Measurements from ENCODE around the gene PPM1K.
A peak's percentile ranks its signal among the peaks of the same experiment; 100 is the strongest.
"Not testable (repeated sequence)": the region's sequence is repeated elsewhere in the genome, so short reads cannot be mapped to it uniquely, and the experiment has no call there.

Gene PPM1K

DNA sequence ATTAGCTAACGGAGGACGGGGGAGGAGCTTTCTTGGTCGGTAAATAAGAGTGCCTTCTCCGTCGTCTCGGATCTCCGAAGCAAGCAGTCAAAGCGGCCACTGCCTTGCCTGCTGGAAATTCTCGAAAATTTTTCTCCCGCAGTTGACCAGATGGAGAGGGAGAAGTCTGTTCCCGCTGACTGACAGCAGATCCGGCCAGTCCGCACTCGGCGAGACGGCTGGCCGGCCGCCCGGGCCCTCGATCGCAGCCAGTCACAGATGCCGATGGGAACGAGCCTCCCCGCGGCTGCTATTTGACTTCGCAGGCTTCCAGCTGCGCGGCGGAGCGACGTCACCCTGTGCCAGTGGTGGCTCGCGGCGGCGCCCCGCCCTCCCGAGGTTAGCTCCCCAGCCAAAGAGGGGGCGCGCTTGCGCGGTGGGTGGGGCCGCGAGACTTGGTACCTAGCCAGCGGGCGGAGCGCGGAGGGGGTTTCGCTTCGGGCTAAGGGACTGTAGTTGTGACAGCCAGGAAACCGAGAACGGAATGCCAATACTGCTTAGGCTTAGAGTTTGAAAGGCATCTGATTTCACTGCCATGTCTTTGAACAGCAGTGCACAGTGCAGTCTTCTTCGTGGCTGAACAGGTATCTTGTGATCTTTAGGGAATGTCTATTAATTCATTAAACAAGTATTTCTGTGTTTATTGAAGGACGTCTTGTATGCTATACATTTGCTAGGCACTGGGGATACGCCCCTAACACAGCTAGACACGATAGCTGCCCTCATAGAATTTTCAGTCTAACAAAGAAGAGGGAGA is at the start of gene PPM1K:
Gene PPM1K, minus strand, starts transcription at position 123 of the 796 bp plus-strand sequence. CDS start 5,978 bp downstream, outside the sequence.
- peak; percentile 96 to 99 for DNase-seq (ENCODE audit: extremely low read depth in 1 of 2, low read depth in 1 of 2)

DNA sequence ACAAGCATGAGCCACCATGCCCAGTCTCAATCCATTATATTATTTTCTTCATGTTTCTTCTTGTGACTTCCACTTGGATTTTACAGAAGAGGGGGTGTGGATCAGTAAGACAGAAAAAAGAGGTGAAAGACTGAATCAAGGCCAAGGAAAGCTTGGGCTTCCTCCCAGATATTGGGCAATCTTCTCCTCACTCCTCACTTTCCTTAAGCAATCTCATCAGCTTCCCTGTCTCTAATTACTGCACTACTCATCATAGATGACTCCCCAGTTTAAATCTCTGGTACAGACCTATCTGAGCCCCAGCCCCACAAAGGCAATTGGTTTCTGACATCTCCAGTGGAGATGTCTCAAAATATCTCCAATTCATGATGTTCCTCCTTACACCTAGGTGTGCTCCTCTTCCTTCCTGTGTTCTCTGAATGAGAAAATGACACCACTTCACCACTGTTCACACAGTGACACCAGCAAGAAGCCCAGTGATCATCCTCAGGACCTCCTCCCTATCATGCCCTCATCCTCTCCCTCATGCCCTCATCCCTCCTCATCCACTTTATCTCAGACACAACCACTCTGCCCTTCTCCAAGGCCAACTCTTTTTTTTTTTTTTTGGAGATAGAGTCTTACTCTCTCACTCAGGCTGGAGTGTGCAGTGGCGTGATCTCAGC is 49.5 kb upstream of the PPM1K start:
- DNase-seq (ENCODE audit: extremely low read depth in 1 of 2, low read depth in 1 of 2), result no peak

DNA sequence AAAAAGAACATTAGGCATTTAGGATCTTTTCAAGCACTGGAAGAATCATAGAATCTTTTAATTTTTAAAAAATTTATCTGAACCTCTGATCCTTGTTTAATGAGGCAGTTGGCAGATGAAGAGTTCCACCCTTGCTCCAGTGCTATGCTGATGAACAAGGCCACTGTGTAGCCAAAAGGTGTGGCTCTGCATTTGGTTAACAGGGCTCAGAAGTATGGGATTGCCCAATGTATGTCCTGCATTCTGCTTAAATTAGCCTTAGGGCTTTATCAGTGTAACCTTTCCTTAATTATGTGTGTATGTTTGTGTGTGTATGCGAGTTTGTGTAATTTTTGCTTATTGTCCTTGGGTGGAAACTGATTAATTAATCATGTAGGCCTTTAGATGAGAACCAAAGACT is 43.3 kb upstream of the PPM1K start:
- DNase-seq (ENCODE audit: extremely low read depth in 1 of 2, low read depth in 1 of 2), result no peak

DNA sequence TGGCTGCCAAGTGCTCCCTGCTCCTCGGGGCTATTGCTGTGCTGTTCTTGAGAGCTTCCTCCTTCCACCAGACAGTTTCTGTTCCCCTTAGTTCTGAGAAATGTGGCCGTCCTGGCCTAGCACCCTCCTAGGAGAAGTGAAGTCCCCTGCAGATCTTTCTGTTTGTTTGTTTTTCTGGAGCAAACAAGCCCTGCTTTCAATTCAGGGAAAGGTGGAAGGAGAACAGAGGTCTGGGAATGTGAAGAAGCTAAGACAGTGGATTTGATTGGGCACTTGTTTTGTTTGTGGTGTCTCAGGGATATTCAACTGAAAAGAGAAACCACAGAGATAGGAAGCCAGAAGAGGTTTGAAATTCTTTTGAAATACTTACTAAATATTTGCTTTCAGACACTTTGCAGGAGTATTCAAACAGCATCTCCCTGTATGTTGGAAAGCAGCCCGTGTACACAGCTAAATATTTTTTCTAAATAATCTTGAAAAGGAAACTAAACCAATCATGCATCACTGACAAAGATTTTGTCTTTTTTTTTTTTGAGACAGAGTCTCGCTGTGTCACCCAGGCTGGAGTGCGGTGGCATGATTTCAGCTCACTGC is 36.5 kb upstream of the PPM1K start:
- DNase-seq (ENCODE audit: extremely low read depth in 1 of 2, low read depth in 1 of 2), result no peak

DNA sequence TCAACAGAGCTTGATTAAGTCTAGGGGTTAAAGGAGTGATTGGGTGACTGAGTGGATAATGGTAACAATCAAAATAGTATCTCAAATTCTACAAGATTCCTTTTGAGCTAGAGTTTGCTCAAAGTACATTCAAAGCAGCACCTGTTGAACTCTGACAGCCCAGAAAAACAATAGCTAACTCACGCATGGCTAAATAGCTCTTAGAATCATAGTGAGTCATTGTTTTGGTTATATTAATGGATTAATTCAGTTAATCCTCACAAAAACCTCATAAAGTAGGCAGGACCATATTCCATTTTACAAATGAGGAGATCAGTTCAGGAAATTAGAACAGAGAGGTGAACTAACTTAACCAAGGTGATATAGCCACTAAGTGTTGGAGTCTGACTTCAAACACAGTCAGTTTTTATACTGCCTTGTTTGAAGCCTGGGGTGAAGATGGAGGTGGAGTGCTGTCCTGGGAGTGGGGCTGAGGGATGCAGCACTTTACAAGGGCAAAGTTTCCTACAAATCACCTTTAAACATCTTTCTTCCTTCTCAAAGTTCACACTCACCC is 35.9 kb upstream of the PPM1K start:
- no peak for DNase-seq (ENCODE audit: extremely low read depth in 1 of 2, low read depth in 1 of 2)

DNA sequence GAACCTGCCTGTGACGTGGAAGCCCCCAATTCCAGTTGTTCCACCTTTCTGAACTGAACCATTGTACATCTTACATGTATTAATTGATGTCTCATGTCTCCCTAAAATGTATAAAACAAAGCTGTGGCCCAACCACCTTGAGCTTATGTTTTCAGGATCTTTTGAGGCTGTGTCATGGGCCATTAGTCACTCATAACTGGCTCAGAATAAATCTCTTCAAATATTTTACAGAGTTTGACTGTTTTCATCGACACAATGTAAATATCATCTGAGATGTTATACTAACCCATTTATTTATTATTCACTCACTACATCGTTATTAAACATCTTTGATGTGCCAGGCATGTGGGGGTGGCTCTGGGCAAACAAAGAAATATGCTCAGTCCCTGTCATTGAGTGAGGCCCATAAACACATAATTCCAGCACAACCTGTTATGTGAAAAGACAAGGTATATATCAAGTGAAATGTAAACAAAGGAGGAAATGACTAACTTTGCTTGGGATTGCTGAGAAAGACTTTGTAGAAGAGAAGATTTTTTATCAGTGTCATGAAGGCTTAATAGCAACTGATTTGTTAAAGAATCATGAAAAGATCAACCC is 34.5 kb upstream of the PPM1K start:
- DNase-seq (ENCODE audit: extremely low read depth in 1 of 2, low read depth in 1 of 2), result no peak

DNA sequence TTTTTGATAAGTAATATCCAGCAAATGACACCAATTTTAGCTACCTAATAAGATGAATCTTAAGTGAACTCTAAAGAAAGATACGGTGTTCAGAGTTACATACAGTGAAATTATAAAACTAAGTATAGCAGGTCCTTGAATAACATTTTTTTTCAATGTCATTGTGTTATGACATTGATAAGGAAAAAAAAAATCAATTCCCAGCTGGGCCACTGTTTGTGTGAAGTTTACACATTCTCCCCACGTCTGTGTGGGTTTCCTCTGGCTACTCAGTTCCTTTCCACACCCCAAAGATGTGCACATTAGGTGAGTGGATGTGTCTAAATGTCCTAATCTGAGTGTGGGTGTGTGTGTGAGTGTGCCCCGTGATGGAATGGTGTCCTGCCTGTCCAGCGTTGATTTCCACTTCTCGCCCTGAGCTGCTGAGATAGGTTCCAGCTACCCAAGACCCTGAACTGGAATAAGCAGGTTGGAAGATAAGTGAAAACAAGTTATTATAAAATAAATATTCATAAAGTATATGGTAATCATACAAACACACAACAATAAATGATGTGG is 31.2 kb upstream of the PPM1K start:
- DNase-seq (ENCODE audit: extremely low read depth in 1 of 2, low read depth in 1 of 2), result no peak

DNA sequence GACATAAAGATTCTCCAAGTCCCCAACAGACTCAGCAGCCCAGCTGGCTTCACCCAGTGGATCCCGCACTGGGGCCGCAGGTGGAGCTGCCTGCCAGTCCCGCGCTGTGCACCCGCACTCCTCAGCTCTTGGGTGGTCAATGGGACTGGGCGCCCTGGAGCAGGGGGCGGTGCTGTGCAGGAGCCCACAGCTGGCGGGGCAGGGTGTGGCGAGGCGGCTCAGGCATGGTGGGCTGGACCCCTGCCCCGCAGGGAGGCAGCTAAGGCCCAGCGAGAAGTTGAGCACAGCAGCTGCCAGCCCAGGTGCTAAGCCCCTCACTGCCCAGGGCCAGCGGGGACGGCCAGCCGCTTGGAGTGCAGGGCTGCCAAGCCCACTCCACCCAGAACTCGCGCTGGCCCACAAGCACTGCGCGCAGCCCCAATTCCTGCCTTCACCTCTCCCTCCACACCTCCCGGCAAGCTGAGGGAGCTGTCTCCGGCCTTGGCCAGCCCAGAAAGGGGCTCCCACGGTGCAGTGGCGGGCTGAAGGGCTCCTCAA is 28.8 kb upstream of the PPM1K start:
- DNase-seq (ENCODE audit: extremely low read depth in 1 of 2, low read depth in 1 of 2), result not testable (repeated sequence)

DNA sequence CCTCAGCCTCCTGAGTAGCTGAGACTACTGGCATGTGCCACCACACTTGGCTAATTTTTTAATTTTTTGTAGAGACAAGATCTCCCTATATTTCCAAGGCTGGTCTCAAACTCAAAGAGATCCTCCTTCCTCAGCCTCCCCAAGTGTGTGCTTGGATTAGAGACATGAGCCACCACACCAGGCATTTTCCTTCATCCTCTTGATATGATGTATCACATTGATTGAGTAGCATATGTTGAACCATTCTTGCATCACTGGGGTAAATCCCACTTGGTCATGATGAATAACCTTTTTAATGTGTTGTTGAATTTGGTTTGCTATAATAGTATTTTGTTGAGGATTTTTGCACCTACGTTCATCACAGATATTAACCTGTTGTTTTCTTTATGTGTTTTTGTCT is 24.2 kb upstream of the PPM1K start:
- no peak for DNase-seq (ENCODE audit: extremely low read depth in 1 of 2, low read depth in 1 of 2)

DNA sequence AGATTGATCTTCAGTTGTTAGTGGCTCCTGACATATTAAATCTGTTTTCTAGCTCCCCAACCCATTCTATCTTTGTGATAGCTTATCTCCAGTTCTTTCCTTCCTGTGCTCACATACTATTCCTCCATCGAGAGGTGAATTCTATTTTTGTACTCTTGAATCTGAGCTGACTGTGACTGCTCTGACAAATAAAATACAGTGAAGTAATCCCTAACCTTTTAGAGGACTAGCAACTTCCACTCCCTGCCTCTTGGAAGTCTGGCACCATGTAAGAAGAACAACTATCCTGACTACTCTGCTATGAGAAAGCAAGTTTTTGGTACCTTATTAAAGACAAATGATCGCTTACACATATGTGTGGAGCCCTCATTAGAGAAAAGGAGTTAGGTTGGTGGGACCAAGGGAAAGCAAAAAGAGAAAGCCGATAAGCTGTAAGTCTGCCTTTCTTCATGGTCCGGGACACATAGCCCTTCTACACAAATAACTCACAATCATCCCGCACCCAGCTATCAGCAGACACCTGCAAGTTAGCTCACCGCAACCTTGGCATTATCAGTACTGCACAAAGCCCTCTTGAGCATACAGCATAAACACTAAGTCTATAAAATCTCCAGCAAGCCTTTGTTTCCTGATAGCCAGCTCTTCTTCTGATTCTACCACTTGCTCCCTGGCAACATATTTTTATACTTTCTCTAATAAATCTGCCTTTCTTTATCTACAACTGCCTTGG is 13.5 kb upstream of the PPM1K start:
- no peak for DNase-seq (ENCODE audit: extremely low read depth in 1 of 2, low read depth in 1 of 2)

DNA sequence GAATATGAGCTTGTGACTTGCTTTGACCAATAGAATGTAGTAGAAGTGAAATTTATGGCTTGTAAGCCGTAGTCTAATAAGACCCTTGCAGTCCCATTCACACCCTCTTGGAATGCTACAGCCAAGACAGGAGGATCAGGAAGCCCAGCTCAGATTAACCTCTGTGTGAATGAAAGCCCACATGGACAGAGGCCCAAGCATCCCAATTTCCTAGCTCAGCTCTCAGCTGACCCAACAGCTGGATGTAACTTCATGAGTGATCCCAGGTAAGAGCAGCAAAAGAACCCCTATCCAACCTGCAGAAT is 12.8 kb upstream of the PPM1K start:
- no peak for DNase-seq (ENCODE audit: extremely low read depth in 1 of 2, low read depth in 1 of 2)

DNA sequence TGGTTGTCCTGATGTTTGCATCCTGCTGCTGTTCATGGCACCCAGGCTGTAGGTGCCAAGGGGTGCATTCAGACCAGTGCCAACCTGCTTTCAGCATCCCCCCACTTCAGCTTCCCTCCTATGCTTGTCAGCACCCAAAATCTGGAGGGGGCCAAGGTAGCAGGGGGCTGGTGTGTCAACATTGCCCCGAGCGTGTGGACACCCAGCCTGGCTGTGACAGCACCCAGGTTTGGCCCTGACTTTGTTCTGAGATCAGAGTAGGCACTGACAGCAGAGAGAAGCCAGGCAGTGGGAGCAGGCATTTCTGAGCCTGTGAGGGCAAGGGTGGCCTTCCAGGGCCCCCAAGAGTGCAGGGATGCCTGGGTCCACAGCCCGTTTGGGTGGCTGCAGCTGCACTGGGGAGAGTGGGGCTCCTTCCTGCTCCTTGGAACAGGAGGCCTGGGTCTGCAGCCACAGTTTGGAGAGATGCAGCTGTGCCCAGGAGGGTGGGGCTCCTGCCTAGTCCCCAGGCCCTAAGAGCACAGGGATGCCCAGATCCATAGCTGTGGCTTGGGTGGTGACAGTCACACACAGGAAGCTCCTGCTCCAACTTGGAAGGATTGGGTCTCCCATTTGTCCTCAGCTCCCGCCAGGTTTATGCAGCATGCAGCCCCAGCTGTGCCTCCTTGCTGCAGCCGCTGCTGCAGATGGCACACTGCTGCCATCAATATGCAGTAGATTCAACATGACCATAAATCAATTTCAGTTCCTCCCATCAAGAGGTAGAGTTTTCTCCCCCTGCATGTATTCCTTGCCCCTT is 12.3 kb upstream of the PPM1K start:
- no peak for DNase-seq (ENCODE audit: extremely low read depth in 1 of 2, low read depth in 1 of 2)

DNA sequence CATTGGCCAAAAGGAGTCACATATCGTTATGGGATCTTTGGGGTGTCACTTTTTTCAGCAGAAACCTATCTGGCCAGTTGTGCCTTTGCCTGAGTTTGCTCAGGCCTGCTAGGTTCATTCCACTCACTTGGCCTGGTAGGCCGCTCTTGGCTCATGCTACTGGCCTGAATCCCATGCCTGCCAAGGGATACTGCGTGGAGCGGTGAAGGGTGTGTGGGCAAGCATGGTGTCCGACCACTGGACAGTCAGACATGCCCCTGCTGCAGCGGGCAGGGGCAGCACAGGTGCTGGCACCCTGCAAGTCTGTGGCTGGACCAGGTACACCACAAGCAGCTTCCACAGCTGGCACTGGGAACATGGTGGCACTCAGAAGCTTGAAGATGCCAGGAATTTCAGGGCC is 11.3 kb upstream of the PPM1K start:
- no peak for DNase-seq (ENCODE audit: extremely low read depth in 1 of 2, low read depth in 1 of 2)

DNA sequence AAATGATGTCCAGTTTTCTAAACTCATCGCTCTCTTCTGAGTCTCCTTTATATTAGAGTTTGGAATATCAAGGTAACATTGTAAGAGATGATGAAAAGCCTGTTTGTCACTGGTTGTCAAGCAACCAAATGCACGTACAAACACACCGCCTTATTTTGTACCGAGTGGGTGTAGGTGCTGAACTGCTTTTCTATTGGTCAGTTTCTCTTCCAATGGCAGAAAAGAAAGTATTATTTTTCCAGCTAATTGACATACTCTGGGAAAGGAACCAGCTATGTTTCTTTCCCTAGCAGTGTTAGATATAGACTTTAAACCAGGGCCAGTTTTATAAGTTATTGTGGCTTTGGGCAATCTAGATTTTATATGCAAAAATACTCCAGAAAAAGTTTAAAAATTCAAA is 6.6 kb upstream of the PPM1K start:
- no peak for DNase-seq (ENCODE audit: extremely low read depth in 1 of 2, low read depth in 1 of 2)

DNA sequence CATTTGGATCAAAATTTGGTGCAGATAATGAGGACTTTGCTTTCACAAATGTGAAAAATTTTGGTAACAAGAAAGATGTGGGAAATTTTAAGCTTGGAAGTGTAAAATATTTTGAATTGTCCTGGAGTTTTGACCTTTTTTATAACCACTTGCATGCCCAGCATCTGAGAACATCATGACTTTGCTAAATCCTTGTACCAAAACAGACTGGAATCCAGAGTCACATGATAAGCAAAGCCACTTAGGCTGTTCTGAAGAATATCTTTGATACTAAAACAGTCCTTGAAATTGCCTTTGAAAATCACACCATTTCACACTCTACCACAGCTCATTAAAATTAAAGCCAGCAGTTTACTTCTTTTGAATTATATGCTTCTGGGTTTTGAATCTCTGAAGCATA is 2.5 kb upstream of the PPM1K start:
- DNase-seq (ENCODE audit: extremely low read depth in 1 of 2, low read depth in 1 of 2), result no peak

DNA sequence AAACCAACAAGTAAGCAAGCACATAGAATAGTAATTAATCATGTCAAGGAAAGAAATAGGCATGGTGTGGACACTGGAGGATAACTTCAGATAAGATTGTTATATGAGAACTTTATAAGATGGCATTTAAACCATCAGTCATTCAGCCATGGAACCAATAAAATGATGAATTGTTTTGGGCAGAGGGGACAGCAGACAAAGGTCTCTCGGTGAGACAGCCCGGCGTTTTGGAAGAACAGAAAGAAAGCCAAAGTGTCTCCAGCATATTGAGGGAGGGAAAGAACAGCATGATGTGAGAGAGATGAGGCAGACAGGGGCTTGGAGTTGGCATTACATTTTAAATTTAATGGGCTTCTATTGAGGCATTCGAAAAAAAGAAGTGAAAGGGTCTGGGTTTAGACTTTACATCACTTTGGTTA is 883 bp upstream of the PPM1K start:
- DNase-seq (ENCODE audit: extremely low read depth in 1 of 2, low read depth in 1 of 2), result no peak

DNA sequence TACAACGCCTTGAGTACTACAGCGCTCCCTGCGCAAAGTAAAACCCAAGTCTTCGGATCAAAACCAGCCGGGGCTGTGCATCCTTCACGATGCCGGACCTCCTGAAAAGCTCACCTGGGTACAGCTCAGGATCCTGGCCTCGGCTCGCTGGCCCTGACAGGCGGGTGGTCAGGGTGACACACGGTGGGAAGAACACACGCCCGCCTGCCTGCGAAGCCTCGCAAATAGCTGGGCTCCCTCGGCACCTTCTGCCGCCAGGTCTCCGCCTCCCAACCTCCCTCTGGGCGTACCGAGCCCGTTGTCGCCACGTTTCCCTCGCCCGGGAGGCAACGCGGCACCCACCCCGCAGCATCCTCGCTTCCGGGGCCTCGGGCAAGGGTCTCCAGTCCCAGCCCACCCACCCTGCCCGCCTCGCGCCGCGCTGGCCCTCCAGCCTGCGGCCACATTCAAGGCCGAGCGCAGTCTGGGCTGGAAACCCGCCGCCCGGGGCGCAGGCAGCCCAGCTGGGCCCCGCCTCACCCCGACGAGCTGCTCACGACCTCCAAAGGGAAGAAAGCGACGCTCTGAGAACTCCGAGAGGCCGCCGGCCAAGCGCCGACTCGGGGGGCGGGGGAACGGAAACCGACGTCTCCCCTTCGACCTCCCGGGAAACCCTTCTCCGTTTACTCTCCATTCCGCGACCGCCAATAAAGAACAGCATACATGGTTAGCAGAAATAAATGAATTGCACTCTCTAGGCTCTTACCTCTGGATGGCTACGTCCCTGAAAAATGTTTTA is 511 bp downstream of the PPM1K start:
- peak; percentile 17 to 60 for DNase-seq (ENCODE audit: extremely low read depth in 1 of 2, low read depth in 1 of 2)

DNA sequence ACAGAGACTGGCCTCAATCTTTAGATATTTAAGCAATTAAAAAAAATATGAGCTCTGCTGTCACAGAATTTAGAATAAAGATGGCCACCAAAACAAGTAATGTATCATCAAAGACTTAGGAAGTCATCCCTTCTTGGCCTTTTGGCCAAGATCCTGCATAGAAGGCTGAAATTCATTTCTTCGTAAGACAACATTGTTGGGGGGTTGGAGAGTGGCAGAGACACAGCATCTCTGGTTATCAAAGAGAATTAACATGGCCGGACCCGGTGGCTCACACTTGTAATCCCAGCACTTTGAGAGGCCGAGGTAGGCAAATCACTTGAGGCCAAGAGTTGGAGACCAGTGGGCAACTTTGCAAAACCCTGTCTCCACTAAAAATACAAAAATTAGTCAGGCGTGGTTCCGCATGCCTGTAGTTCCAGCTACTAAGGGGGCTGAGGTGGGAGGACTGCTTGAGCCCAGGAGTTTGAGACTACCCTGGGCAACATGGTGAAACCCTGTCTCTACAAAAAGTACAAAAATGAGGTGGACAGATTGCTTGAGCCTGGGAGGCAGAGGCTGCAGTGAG is 4.0 kb downstream of the PPM1K start:
- no peak for DNase-seq (ENCODE audit: extremely low read depth in 1 of 2, low read depth in 1 of 2)

All from activated CD8-positive, alpha-beta memory T cell treated with anti-CD3 and anti-CD28 coated beads for 1 hour (primary cell).